IPS-18a (cell line): ENCODE data around the gene CLRN1.

Source experiments
- H3K27ac ChIP-seq: one replicate; pipeline ENCODE4 v1.5.1; 2013; ENCODE audit warnings: low read length
- H3K27me3 ChIP-seq: one replicate; pipeline ENCODE4 v1.6.1; 2013; ENCODE audit warnings: mild to moderate bottlenecking, low read length; ENCODE audit not compliant: control insufficient read depth, insufficient read depth
- H3K36me3 ChIP-seq: one replicate; pipeline ENCODE4 v1.6.1; 2013; ENCODE audit warnings: low read depth, low read length; ENCODE audit not compliant: control insufficient read depth
- H3K4me1 ChIP-seq: one replicate; pipeline ENCODE4 v1.6.1; 2013; ENCODE audit warnings: low read depth, low read length; ENCODE audit not compliant: control insufficient read depth
- H3K4me3 ChIP-seq: one replicate; pipeline ENCODE4 v1.5.1; 2013; ENCODE audit warnings: low read length
- H3K9ac ChIP-seq: one replicate; pipeline ENCODE4 v1.6.1; 2013; ENCODE audit warnings: mild to moderate bottlenecking, low read length, moderate library complexity
- H3K9me3 ChIP-seq: one replicate; pipeline ENCODE4 v1.6.1; 2013; ENCODE audit warnings: low read depth, low read length; ENCODE audit not compliant: control insufficient read depth

CLRN1 gene

DNA sequence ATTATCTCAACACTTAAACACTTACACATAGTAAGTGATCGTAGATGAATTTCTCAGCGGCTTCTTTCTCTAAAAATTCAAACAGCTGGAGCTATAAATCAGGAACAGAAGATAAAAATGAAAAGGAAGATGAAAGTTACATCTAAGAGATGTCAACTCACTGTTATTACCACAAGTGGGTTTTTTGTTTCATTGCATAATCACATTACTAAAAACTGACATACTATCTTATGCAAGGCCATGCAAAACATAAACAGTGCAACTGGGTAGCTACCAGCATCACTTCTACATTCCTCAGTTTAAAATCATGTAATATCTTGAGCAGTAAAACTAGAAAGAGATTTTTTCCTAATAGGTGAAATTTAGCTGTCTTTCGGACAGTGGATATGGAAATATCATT is 82.2 kb downstream of the CLRN1 start:
- Histone ChIP-seq H3K27ac (no peak overlapping the region), H3K4me1 (no peaks in the 10 kb centered on the region), H3K4me3 (no peak overlapping the region), H3K36me3 (no peaks in the 10 kb centered on the region), H3K27me3 (no peaks in the 10 kb centered on the region), H3K9ac (no peak overlapping the region), H3K9me3 (no peaks in the 10 kb centered on the region)

DNA sequence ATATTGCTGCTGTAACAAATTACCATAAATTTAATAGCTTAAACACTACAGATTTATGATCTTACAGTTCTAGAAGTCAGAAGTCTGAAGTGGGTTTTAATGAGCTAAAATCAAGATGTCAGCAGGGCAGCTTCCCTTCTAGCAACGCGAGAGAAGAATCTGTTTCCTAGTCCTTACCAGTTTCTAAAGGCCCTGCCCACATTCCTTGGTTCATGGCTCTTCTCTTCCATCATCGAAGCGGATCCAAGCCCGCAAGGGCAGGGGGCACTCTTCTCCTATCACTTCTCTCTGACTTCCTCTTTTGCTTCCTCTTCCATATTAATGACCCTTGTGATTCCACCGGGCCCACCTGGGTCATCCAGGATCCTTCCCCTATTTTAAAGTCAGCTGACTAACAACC is 83.4 kb downstream of the CLRN1 start:
- no peak overlapping the region for H3K4me3 ChIP-seq
- H3K27me3 ChIP-seq = no peaks in the 10 kb centered on the region
- H3K27ac ChIP-seq = no peak overlapping the region
- H3K9me3 ChIP-seq = no peaks in the 10 kb centered on the region
- no peak overlapping the region for H3K9ac ChIP-seq
- H3K4me1 ChIP-seq = no peaks in the 10 kb centered on the region
- no peaks in the 10 kb centered on the region for H3K36me3 ChIP-seq

DNA sequence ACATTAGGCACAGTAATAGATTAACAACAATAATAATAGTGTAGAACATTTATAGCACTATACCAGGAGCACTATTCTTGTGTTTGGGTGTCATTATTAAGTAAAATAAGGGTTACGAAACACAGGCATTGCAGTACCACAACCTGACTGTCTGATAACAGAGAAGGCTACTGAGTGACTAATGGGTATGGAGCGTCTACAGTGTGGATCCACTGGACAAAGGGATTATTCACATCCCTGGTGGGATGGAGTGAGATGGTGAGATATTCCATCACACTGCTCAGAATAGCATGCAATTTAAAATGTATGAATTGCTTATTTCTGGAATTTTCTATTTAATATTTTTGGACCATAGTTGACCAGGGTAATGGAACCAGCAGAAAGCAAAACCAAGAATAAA is 85.5 kb downstream of the CLRN1 start:
- Histone ChIP-seq H3K27ac (no peak overlapping the region), H3K4me3 (no peak overlapping the region), H3K4me1 (no peaks in the 10 kb centered on the region), H3K9ac (no peak overlapping the region), H3K36me3 (no peaks in the 10 kb centered on the region), H3K9me3 (no peaks in the 10 kb centered on the region), H3K27me3 (no peaks in the 10 kb centered on the region)

DNA sequence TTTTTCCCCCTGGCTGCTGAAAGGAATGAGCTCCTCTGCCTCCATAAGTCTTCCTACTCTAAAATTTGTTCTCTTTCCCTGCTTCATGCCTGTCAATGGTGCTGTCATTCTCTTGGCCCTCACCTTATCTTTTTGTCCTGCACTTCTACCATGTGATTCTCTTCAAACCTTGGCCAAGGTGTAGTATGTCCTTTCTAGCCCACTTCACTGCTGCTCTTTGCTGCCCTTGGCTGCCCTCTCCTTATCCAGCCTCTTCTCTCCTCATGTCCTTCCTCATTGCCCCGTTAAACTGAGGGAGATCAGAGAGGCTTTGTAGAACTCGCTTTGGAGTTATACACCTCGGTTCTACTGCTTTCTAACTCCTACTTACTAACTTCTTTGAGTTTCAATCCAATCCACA is 87.0 kb downstream of the CLRN1 start:
- H3K27ac ChIP-seq = no peak overlapping the region
- H3K9ac ChIP-seq = no peak overlapping the region
- no peaks in the 10 kb centered on the region for H3K36me3 ChIP-seq
- no peaks in the 10 kb centered on the region for H3K4me1 ChIP-seq
- no peaks in the 10 kb centered on the region for H3K9me3 ChIP-seq
- no peaks in the 10 kb centered on the region for H3K27me3 ChIP-seq
- no peak overlapping the region for H3K4me3 ChIP-seq

DNA sequence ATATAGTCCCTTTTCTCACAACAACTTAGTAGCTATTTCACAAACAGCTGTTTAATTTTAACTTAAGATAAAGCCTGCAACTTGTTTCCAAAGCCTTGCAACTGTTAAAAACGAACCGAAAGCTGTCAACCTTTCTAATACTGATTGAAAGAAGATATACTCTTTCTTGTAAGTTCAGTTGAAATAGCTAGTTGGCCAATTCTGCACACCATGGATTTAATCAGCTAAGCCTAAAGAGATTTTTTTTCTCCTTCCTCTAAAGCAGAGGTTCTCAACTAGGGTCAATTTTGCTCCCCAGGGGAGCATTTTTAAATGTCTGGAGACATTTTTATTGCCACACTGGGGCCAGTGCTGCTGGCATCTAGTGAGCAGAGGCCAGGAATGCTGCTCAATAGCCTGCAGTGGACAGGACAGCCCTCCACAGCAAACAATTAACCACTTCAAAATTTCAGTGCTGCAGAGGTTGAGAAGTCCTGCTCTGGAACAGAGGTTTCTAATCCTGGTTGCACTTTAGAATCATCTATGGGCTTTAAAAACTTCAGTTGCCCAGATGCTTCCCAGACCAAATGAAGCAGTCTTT is 93.4 kb downstream of the CLRN1 start:
- no peak overlapping the region for H3K27ac ChIP-seq
- H3K27me3 ChIP-seq = no peaks in the 10 kb centered on the region
- H3K9me3 ChIP-seq = no peaks in the 10 kb centered on the region
- no peaks in the 10 kb centered on the region for H3K36me3 ChIP-seq
- no peak overlapping the region for H3K9ac ChIP-seq
- H3K4me1 ChIP-seq = no peaks in the 10 kb centered on the region
- H3K4me3 ChIP-seq = no peak overlapping the region

DNA sequence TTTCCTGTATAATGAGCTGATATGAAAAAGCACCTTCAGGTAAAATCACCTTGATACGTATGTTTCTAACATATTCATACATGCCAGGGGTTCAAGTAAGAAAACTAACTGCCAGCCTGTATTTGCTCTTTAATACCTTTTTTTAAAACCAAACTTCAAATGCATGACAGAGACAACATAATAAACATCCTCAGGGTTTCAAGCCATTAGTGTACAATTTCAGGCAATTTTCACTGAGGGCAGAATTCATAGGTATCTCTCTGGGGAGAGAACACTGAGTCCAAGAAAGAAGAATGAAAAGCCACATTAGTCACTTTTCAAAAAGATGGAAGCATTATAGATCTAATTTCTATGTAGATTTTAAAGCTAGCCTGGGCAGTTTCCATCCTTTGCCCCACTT is 94.2 kb downstream of the CLRN1 start:
- H3K4me1 ChIP-seq = no peaks in the 10 kb centered on the region
- no peaks in the 10 kb centered on the region for H3K36me3 ChIP-seq

DNA sequence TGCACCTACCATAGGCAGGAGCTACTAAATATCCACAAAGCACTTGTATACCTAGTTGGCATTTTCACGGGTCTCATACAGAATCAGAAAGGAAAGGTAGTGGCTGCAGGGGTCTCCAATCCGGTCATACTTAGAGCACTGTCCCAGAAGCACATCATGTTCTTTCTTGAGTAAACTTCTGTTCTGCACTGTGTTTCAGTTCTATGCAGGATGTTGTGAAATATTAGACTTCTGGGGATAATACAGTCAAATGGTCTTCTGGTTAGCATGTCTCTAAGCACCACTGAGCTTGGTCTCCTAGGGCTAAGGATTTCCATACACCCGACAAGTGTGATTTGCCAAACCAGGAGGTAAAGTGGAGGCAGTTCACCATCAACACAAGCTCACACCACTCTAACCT is 95.2 kb downstream of the CLRN1 start:
- no peaks in the 10 kb centered on the region for H3K27me3 ChIP-seq
- H3K4me1 ChIP-seq = no peaks in the 10 kb centered on the region
- no peak overlapping the region for H3K4me3 ChIP-seq
- H3K36me3 ChIP-seq = no peaks in the 10 kb centered on the region
- no peak overlapping the region for H3K27ac ChIP-seq
- H3K9me3 ChIP-seq = no peaks in the 10 kb centered on the region
- H3K9ac ChIP-seq = no peak overlapping the region

More for the DNA sequence above, 94.2 kb downstream of the CLRN1 start:
- Histone ChIP-seq H3K4me3 (no peak overlapping the region), H3K27ac (no peak overlapping the region), H3K9me3 (no peaks in the 10 kb centered on the region), H3K27me3 (no peaks in the 10 kb centered on the region), H3K9ac (no peak overlapping the region)

DNA sequence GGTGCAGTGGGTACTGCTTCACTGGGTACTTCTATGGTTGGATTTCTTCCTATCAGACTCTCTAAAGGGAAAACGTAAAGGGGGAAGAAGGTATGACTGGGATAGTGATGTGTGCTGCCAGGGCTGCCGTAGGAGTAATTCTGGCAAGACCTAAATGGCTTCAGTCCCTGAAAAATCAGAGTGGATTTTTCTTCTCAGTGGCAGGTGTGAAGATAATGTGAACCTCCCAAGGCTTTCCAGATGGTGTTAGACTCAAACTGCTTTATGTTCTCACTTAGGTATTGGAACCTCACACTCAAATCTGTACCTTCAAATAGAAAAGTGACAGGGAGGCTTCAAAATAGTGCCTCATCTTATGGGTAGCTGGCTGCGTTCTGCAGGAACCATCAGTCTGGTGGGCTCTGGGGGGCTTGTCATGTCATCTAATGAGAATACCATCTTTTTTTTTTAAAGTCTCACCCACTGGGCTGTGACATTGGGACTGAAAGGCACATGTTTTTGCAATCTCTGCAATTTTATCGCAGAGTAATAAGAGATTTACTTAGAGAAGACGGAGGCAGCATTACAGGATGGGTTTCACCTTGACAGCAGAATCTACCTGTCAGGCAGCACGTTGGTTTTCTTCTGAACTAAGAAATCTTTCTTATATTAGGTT is 95.8 kb downstream of the CLRN1 start:
- H3K9ac ChIP-seq = no peak overlapping the region
- no peaks in the 10 kb centered on the region for H3K9me3 ChIP-seq
- no peak overlapping the region for H3K27ac ChIP-seq
- H3K36me3 ChIP-seq = no peaks in the 10 kb centered on the region
- no peaks in the 10 kb centered on the region for H3K4me1 ChIP-seq
- H3K27me3 ChIP-seq = no peaks in the 10 kb centered on the region
- H3K4me3 ChIP-seq = no peak overlapping the region
